ENCODE results near the gene ZFP42. TPM values are rescaled to one million over a fixed set of nuclear protein-coding genes. Genes with fewer than 3 reads are reported as not detected.
"Not testable (repeated sequence)": the region's sequence is repeated elsewhere in the genome, so short reads cannot be mapped to it uniquely, and the experiment has no call there.

The ZFP42 gene
- total RNA-seq, 1 donor from 2014 or later = not detected

GRCh38 chr4:187997991-187998390 lies 2.4 kb downstream of the ZFP42 start:
- H3K9me3 ChIP-seq (ENCODE audit: control insufficient read depth in 3 of 3, low read length in 3 of 3); H3K36me3 ChIP-seq (ENCODE audit: control insufficient read depth in 3 of 3, insufficient read depth in 3 of 3, low read length in 3 of 3); H3K4me1 ChIP-seq (ENCODE audit: control insufficient read depth in 3 of 3, insufficient read depth in 3 of 3, low read length in 3 of 3); H3K9ac ChIP-seq (ENCODE audit: low read depth in 1 of 3, low read length in 3 of 3); H3K27ac ChIP-seq (ENCODE audit: low read depth, low read length); H3K27me3 ChIP-seq (ENCODE audit: control insufficient read depth in 3 of 3, insufficient read depth in 3 of 3, low read length in 3 of 3); H3K4me3 ChIP-seq (ENCODE audit: low read length in 3 of 3): not testable (repeated sequence)

GRCh38 chr4:187999406-187999932 lies 3.9 kb downstream of the ZFP42 start:
- H3K9ac ChIP-seq (ENCODE audit: low read depth in 1 of 3, low read length in 3 of 3) = no peak overlapping the region
- H3K27ac ChIP-seq (ENCODE audit: low read depth, low read length) = no peak overlapping the region
- H3K36me3 ChIP-seq (ENCODE audit: control insufficient read depth in 3 of 3, insufficient read depth in 3 of 3, low read length in 3 of 3) = no peaks in the 10 kb centered on the region
- peaks cover 0 to 9% (median 0%) of the 10 kb centered on the region in 3 donors for H3K27me3 ChIP-seq (ENCODE audit: control insufficient read depth in 3 of 3, insufficient read depth in 3 of 3, low read length in 3 of 3)
- H3K4me3 ChIP-seq (ENCODE audit: low read length in 3 of 3) = no peak overlapping the region
- no peaks in the 10 kb centered on the region for H3K4me1 ChIP-seq (ENCODE audit: control insufficient read depth in 3 of 3, insufficient read depth in 3 of 3, low read length in 3 of 3)
- H3K9me3 ChIP-seq (ENCODE audit: control insufficient read depth in 3 of 3, low read length in 3 of 3) = no peaks in the 10 kb centered on the region

DNA sequence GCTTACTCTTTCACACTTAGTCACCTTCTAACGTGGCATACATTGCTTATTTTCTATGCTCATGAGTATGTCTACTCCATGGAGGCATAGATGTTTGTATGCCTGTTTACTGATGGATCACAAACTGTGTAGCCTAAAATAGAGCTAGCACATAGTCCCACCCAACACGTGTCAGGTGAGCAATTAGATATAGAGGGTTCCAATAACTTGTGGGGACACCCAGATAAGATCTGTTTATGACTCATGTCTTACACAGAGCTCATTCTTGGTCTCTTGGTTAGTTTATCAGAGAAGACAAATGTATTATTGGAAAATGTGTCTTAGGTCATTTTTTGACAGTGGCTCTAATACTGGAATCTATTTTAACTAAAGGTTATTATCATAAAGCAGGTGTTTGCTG lies 6.8 kb downstream of the ZFP42 start:
- H3K4me1 ChIP-seq (ENCODE audit: control insufficient read depth in 3 of 3, insufficient read depth in 3 of 3, low read length in 3 of 3) = no peaks in the 10 kb centered on the region
- H3K36me3 ChIP-seq (ENCODE audit: control insufficient read depth in 3 of 3, insufficient read depth in 3 of 3, low read length in 3 of 3) = no peaks in the 10 kb centered on the region
- no peak overlapping the region for H3K9ac ChIP-seq (ENCODE audit: low read depth in 1 of 3, low read length in 3 of 3)
- no peak overlapping the region for H3K4me3 ChIP-seq (ENCODE audit: low read length in 3 of 3)
- H3K27me3 ChIP-seq (ENCODE audit: control insufficient read depth in 3 of 3, insufficient read depth in 3 of 3, low read length in 3 of 3) = no peaks in the 10 kb centered on the region
- H3K9me3 ChIP-seq (ENCODE audit: control insufficient read depth in 3 of 3, low read length in 3 of 3) = no peaks in the 10 kb centered on the region
- H3K27ac ChIP-seq (ENCODE audit: low read depth, low read length) = no peak overlapping the region

DNA sequence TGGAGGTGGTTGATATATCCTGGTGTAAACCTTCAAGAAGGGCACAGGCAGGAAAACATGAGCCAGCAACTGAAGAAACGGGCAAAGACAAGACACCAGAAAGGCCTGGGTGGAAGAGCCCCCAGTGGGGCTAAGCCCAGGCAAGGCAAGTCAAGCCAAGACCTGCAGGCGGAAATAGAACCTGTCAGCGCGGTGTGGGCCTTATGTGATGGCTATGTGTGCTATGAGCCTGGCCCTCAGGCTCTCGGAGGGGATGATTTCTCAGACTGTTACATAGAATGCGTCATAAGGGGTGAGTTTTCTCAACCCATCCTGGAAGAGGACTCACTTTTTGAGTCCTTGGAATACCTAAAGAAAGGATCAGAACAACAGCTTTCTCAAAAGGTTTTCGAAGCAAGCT lies 7.2 kb downstream of the ZFP42 start:
- H3K27me3 ChIP-seq (ENCODE audit: control insufficient read depth in 3 of 3, insufficient read depth in 3 of 3, low read length in 3 of 3) = no peaks in the 10 kb centered on the region
- H3K4me1 ChIP-seq (ENCODE audit: control insufficient read depth in 3 of 3, insufficient read depth in 3 of 3, low read length in 3 of 3) = no peaks in the 10 kb centered on the region
- H3K27ac ChIP-seq (ENCODE audit: low read depth, low read length) = no peak overlapping the region
- H3K36me3 ChIP-seq (ENCODE audit: control insufficient read depth in 3 of 3, insufficient read depth in 3 of 3, low read length in 3 of 3) = no peaks in the 10 kb centered on the region
- H3K9me3 ChIP-seq (ENCODE audit: control insufficient read depth in 3 of 3, low read length in 3 of 3) = no peaks in the 10 kb centered on the region
- H3K9ac ChIP-seq (ENCODE audit: low read depth in 1 of 3, low read length in 3 of 3) = no peak overlapping the region
- no peak overlapping the region for H3K4me3 ChIP-seq (ENCODE audit: low read length in 3 of 3)

DNA sequence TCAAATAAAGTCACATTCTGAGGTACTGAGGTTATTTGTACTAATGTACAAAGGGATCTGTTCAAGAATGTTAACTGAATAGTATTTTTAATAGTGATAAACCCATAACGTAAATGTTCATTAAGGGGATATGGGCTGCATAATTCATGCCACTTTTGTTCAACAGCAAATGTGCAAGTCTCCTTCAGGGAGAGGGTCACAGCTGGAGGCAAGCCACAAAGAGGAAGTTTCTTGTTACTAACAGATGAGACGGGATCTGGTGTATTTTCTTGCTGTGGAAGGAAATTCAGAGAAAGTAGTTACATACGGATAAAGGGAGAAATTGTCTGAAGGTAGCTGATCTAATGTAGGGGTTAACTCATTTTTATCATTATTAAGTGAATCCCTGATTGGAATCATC lies 10.0 kb downstream of the ZFP42 start:
- Histone ChIP-seq H3K9me3 (ENCODE audit: control insufficient read depth in 3 of 3, low read length in 3 of 3) (no peaks in the 10 kb centered on the region), H3K27me3 (ENCODE audit: control insufficient read depth in 3 of 3, insufficient read depth in 3 of 3, low read length in 3 of 3) (no peaks in the 10 kb centered on the region), H3K4me3 (ENCODE audit: low read length in 3 of 3) (no peak overlapping the region), H3K36me3 (ENCODE audit: control insufficient read depth in 3 of 3, insufficient read depth in 3 of 3, low read length in 3 of 3) (no peaks in the 10 kb centered on the region), H3K4me1 (ENCODE audit: control insufficient read depth in 3 of 3, insufficient read depth in 3 of 3, low read length in 3 of 3) (no peaks in the 10 kb centered on the region), H3K27ac (ENCODE audit: low read depth, low read length) (no peak overlapping the region), H3K9ac (ENCODE audit: low read depth in 1 of 3, low read length in 3 of 3) (no peak overlapping the region)

DNA sequence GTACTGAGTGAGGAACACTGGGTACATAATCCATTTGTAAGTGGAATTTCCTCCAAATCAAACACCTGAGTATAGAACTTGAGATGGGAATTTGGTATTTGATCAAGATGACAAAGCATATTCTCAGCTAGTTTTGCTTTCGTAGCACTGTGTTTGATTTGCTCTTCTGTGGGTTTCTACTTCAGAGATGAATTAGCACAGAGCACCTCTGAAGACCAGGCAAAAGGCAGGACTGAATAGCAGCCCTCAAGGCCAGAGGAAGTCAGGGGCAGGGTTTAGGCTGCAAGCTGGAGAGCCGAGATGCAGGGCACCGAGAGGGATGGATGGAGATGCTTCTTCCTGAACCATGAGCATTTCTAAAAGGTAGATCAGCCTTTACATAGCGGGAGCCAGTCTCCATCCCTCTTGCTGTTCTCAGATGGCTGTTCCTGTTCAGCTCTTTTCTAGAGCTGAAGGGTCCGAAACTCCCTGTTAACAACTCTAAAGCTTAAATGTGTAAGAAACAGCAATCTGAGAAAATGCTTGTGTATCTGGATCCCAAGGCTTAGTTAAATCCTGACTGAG lies 10.8 kb downstream of the ZFP42 start:
- H3K9me3 ChIP-seq (ENCODE audit: control insufficient read depth in 3 of 3, low read length in 3 of 3) = no peaks in the 10 kb centered on the region
- no peak overlapping the region for H3K4me3 ChIP-seq (ENCODE audit: low read length in 3 of 3)
- H3K27me3 ChIP-seq (ENCODE audit: control insufficient read depth in 3 of 3, insufficient read depth in 3 of 3, low read length in 3 of 3) = no peaks in the 10 kb centered on the region
- no peaks in the 10 kb centered on the region for H3K36me3 ChIP-seq (ENCODE audit: control insufficient read depth in 3 of 3, insufficient read depth in 3 of 3, low read length in 3 of 3)
- H3K9ac ChIP-seq (ENCODE audit: low read depth in 1 of 3, low read length in 3 of 3) = no peak overlapping the region
- no peaks in the 10 kb centered on the region for H3K4me1 ChIP-seq (ENCODE audit: control insufficient read depth in 3 of 3, insufficient read depth in 3 of 3, low read length in 3 of 3)
- no peak overlapping the region for H3K27ac ChIP-seq (ENCODE audit: low read depth, low read length)

GRCh38 chr4:188008377-188008776 lies 12.8 kb downstream of the ZFP42 start:
- Histone ChIP-seq H3K27ac (ENCODE audit: low read depth, low read length) (no peak overlapping the region), H3K4me1 (ENCODE audit: control insufficient read depth in 3 of 3, insufficient read depth in 3 of 3, low read length in 3 of 3) (no peaks in the 10 kb centered on the region), H3K27me3 (ENCODE audit: control insufficient read depth in 3 of 3, insufficient read depth in 3 of 3, low read length in 3 of 3) (peaks cover 0 to 2% (median 0%) of the 10 kb centered on the region in 3 donors), H3K4me3 (ENCODE audit: low read length in 3 of 3) (no peak overlapping the region), H3K9ac (ENCODE audit: low read depth in 1 of 3, low read length in 3 of 3) (no peak overlapping the region), H3K9me3 (ENCODE audit: control insufficient read depth in 3 of 3, low read length in 3 of 3) (no peaks in the 10 kb centered on the region), H3K36me3 (ENCODE audit: control insufficient read depth in 3 of 3, insufficient read depth in 3 of 3, low read length in 3 of 3) (no peaks in the 10 kb centered on the region)

DNA sequence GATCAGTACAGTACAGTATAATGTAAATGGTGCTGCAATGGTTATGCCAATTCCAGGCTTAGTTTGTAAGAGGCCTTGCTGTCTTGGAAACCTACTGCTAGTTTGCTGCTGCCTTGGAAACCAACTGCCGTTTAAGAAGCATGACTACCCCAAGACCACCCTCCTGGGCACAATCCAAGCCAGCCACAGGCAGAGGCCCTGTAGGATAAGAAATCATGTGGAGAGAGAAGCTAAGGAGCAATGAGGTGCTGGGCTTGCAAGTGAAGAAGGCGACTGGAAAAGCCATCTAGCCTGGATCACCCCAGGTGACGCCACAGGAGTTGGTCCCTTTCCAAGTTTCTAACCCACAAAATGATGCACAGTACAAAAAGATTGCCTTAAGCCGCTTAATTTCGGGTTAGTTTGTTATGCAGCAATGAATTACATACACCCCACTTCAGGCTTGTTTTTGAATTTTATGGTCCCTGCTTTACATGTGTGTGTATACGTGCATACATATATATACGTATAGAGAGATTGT lies 16.9 kb downstream of the ZFP42 start:
- no peak overlapping the region for H3K9ac ChIP-seq (ENCODE audit: low read depth in 1 of 3, low read length in 3 of 3)
- H3K27ac ChIP-seq (ENCODE audit: low read depth, low read length) = no peak overlapping the region

GRCh38 chr4:188015025-188015940 lies 19.7 kb downstream of the ZFP42 start:
- no peaks in the 10 kb centered on the region for H3K36me3 ChIP-seq (ENCODE audit: control insufficient read depth in 3 of 3, insufficient read depth in 3 of 3, low read length in 3 of 3)
- no peaks in the 10 kb centered on the region for H3K9me3 ChIP-seq (ENCODE audit: control insufficient read depth in 3 of 3, low read length in 3 of 3)
- no peak overlapping the region for H3K9ac ChIP-seq (ENCODE audit: low read depth in 1 of 3, low read length in 3 of 3)
- H3K27me3 ChIP-seq (ENCODE audit: control insufficient read depth in 3 of 3, insufficient read depth in 3 of 3, low read length in 3 of 3) = peaks cover 0 to 5% (median 2%) of the 10 kb centered on the region in 3 donors
- no peak overlapping the region for H3K4me3 ChIP-seq (ENCODE audit: low read length in 3 of 3)
- H3K4me1 ChIP-seq (ENCODE audit: control insufficient read depth in 3 of 3, insufficient read depth in 3 of 3, low read length in 3 of 3) = no peaks in the 10 kb centered on the region
- no peak overlapping the region for H3K27ac ChIP-seq (ENCODE audit: low read depth, low read length)

More for the DNA sequence above, 16.9 kb downstream of the ZFP42 start:
- no peak overlapping the region for H3K4me3 ChIP-seq (ENCODE audit: low read length in 3 of 3)
- H3K4me1 ChIP-seq (ENCODE audit: control insufficient read depth in 3 of 3, insufficient read depth in 3 of 3, low read length in 3 of 3) = no peaks in the 10 kb centered on the region
- H3K9me3 ChIP-seq (ENCODE audit: control insufficient read depth in 3 of 3, low read length in 3 of 3) = no peaks in the 10 kb centered on the region
- no peaks in the 10 kb centered on the region for H3K36me3 ChIP-seq (ENCODE audit: control insufficient read depth in 3 of 3, insufficient read depth in 3 of 3, low read length in 3 of 3)
- peaks cover 0 to 5% (median 2%) of the 10 kb centered on the region in 3 donors for H3K27me3 ChIP-seq (ENCODE audit: control insufficient read depth in 3 of 3, insufficient read depth in 3 of 3, low read length in 3 of 3)

DNA sequence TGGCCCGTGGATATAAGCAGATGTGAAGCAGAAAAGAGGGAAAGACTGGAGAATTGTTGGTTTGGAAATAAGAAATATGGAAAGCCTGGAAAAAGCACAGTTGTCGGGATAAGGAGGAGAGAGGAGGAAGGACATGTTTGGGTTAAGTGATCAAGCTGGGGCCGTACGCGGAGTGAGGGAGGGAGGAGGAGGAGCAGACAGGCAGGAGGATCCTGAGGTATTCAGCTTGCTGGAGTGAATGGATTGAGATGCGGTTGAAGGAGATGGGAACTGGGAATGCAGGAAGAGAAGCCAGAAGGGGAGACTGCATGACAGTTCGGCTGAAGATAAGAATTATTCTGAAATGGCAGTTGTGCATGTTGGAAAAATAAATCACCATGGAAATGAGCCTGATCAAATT lies 21.2 kb downstream of the ZFP42 start:
- H3K9me3 ChIP-seq (ENCODE audit: control insufficient read depth in 3 of 3, low read length in 3 of 3) = no peaks in the 10 kb centered on the region
- H3K9ac ChIP-seq (ENCODE audit: low read depth in 1 of 3, low read length in 3 of 3) = no peak overlapping the region
- no peaks in the 10 kb centered on the region for H3K36me3 ChIP-seq (ENCODE audit: control insufficient read depth in 3 of 3, insufficient read depth in 3 of 3, low read length in 3 of 3)
- H3K4me3 ChIP-seq (ENCODE audit: low read length in 3 of 3) = no peak overlapping the region
- H3K4me1 ChIP-seq (ENCODE audit: control insufficient read depth in 3 of 3, insufficient read depth in 3 of 3, low read length in 3 of 3) = no peaks in the 10 kb centered on the region
- H3K27ac ChIP-seq (ENCODE audit: low read depth, low read length) = no peak overlapping the region
- H3K27me3 ChIP-seq (ENCODE audit: control insufficient read depth in 3 of 3, insufficient read depth in 3 of 3, low read length in 3 of 3) = peaks cover 0 to 5% (median 2%) of the 10 kb centered on the region in 3 donors

Data from skeletal muscle tissue (tissue), 4 donors.